Left renal cortex interstitium (tissue), 4 donors: ENCODE results near the gene FOXJ1. TPM values are rescaled to one million over a fixed set of nuclear protein-coding genes. Genes with fewer than 3 reads are reported as not detected.

Source experiments
- DNase-seq, 4 donors: peaks; one replicate each; pipeline ENCODE4 v3.0.0-alpha.2; 2013; ENCODE audit warnings: low read depth in 4 of 4, low spot score in 2 of 4, missing footprints in 1 of 4
- polyA plus RNA-seq, 4 donors: library from polyadenylated mRNA; unstranded; fragments of 120-200 nt; gene quantifications; one replicate each; pipeline ENCODE4 v1.2.1, GENCODE V29; 2013; ENCODE audit not compliant: insufficient read length in 4 of 4

The FOXJ1 gene
- polyA plus RNA-seq, 4 donors = 16.4 to 30.7 (median 25.9) TPM

DNA sequence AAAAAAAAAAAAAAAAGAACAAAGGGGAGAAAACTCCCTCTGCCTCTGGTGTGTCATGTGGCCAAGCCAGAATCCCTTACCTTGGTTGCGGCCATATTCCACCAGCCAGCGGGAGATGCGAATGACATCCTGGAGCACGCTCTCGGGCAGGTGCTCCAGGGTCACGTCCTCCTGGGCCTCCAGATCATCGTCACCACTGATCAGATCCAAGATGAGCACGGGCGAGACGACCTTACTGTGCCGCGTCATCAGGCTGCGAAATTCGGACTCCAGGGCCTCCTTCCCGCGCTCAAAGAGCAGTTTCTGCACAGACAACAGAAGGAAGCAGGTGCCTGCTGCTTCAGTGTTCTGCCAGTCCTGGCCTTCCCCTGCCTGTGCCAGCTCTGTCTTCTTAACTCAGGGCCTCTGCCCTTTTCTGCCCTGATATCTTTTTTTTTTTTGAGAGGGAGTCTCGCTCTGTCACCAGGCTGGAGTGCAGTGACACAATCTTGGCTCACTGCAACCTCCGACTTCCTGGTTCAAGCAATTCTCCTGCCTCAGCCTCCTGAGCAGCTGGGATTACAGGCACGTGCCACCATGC lies 43.2 kb downstream of the FOXJ1 start:
- no peak for DNase-seq

DNA sequence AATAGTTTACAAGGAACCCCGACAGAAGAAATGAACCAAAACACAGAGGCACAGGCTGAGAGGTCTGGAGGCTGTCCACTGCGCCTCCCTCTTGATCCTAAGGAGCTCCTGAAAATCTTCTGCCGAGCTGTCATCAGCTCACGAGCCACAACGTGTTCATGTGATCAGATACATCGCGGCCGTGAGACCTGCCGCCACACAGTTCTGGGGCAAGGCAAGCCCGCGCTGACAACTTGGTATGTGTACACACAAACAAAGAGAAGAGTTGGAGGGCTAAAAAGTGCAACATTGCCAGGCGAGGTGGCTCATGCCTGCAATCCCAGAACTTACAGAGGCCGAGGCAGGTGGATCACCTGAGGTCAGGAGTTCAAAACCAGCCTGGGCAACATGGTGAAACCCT lies 45.1 kb downstream of the FOXJ1 start:
- no peak for DNase-seq

DNA sequence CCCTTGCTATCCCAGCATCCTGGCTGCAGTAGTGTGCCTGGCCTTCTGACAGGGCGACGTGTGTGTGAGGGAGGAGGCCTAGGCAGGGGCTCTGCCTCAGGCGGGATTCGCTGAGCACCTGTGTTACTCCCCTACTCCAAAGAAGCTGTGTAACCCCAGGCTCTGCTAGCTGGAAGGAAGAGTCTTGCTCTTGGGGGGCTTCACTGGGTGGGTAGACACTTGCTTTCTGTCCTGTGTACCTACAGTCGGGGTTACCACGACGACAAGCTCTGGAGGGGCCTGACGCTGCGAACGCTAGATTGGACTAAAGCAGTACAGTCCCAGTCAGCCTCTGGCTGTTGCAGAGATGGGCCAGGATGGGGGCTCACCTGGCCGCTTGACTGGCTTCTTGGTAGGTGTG lies 47.0 kb downstream of the FOXJ1 start:
- DNase-seq = no peak

DNA sequence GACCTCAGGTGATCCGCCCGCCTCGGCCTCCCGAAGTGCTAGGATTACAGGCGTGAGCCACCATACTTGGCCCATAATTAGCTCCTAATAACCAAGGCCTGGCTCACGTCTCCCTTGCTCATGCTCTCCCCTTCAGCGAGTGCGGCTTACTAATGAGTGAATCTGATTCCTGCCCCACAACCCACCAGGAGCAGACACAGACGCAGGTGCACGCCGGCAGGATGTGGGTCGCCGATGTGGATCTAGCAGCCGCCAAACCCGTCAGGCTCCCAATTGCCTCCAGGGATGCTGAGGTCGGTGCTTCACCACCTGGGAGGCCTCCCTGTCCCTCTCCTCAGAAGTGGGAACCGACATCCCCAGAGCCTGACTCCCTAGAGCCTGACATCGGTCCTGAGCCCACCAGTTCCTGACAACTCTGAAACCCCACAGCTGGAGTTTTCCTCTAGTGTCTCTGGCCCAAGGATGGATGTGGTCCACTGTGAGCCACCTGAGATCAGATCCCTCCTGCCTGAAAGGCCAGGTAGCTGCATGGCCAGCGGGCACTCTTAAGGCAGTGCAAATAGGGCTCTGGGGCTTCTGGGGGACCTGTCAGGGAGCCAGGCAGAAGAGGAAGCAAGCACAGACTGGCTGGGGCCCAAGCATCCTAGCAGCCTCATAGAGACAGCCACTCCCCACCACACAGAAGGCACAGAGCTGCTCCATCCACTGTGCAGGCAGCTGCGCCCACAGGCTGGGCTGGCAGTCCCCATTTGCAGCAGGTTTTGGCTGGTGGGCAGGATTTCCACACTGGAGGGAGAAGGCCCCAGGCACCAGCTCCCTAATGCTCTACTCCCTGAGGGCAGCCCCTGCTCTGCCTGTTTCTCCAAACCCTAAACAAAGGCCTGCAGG lies 48.3 kb downstream of the FOXJ1 start:
- DNase-seq = no peak

DNA sequence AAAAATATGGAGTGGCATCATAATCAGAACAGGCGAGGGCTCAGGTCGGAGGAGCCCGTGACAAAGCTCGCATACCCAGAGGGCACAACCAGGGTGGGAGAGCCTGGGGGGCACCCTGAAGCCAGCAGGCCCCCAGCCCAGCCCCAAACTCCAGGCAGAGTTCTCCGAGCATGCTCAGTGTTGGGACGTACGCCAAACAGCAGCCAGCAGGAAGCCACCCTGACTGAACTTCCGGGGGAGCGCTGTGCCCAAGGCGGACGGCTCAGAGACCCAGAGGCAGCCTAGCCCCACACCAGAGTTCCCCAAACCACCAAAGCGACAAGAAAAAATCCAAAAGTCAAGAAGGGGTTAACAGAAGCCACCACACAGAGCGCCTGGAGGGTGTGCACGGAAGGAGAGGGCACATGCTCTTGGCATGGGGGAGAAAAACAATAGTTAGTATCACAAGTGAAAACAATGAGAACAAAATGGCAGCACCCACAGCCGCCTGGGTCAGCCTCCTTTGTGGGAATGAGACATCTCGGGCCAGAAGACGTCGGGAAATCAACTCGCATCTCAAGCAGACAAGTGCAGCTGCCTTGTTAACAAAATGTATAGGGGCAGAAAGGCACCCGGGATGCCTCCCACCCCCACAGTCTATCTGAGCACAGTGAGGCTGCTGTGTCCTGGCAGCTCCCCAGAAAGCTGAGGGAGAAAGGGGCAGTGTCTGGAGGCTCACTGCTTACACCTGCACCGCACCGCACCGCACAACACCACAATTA lies 49.3 kb downstream of the FOXJ1 start:
- no peak for DNase-seq

DNA sequence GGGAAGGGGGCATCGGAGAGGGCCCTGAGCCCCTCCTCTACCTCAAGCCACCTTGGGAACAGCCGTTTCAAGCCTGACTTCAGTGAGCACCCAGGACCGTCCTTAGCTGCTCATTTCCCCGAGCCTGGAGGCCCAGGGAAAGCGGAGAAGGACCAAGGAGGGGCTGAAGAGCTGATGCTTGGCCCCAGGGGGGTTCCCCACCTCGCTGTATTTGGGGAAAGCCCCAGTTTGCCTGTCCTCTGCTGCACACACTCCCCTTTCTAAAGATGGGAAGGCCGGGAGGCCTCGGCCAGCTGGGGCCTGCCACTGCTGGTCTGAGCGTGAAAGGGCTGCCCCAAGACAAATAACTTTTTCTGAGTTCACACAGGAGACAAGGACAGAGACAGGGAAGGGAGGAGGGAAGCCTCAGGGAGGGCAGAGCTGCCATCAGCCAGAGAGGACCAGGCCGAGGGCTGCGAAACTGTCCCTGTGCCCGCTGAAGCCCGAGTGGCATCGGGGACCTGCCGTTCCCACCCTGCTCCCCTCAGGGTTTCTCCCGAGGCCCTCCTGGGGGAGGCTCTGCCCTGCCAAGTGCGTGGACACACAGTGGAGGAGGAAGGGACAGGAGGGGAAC lies 50.4 kb downstream of the FOXJ1 start:
- DNase-seq = no peak

DNA sequence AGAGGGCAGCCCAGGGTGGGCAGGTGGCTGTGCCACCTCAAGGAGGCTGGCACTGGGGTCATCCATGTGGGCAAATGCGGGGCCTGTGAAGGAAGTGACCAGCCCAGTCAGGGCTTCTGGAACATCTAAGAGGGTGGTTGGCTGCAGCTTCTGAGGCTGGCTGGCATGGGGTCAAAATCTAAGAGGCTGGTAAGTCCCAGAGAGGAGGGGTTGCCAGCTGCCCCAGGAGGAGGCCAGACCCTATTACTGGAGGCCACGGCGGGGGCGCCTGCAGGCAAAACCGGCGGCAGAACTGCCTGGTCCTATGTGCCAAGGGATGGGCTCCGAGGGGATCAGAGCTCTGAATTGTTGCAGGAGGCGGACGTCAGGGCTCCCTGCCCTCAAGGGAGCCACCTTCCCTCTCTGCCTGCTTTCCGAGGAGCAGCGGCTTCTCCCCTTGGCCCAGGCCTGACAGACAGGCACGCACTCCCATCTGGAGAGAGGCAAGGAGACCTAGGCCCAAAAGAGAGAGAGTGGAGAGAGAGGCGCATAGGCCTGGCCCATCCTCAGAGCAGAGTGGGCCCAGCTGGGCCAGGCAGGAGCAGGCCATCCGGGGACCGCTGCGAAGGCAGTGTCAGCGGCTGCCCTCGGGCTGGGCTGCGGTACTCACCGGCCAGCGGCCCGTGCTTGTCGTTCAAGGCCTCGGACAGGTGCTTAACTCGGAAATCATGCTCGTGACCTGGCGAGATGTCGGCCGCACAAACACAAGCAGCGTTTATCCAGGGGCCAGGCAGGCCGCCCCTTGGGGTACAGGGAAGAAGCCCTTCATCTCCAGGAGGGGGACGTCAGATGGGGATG lies 51.1 kb downstream of the FOXJ1 start:
- no peak for DNase-seq

DNA sequence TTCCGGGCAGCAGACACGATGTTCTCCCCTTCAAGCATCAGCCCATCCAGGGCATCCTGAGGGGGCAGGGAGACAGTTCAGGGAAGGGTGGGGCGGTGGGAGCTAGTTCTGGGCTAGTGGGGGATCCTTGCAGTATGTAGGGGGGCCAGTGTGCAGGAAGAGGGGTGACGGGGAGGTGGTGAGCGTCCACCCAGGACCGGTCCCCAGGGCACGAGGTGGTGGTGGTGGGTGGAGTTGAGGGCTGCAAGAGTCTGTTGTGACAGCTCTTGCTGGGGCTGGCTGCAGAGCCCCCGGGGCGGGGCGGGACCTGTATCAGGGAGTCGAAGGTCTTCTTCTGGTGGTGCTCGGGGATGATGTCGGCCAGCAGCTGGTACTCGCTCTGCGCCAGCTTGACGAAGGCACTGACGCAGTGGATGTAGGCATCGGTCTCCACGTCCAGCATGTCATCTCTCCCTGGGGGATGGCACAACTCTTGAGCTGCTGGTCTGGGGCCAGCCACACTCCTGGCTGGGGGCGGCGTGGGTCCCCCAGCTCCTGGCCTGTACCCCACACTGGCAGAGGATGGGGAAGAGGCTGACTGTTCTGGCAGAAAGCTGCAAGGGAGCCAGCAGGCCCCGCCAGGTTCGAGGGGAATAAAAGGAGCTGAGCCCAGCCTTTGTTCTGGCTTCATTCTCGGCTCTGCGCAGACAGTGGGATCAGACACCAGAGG lies 52.0 kb downstream of the FOXJ1 start:
- no peak for DNase-seq

DNA sequence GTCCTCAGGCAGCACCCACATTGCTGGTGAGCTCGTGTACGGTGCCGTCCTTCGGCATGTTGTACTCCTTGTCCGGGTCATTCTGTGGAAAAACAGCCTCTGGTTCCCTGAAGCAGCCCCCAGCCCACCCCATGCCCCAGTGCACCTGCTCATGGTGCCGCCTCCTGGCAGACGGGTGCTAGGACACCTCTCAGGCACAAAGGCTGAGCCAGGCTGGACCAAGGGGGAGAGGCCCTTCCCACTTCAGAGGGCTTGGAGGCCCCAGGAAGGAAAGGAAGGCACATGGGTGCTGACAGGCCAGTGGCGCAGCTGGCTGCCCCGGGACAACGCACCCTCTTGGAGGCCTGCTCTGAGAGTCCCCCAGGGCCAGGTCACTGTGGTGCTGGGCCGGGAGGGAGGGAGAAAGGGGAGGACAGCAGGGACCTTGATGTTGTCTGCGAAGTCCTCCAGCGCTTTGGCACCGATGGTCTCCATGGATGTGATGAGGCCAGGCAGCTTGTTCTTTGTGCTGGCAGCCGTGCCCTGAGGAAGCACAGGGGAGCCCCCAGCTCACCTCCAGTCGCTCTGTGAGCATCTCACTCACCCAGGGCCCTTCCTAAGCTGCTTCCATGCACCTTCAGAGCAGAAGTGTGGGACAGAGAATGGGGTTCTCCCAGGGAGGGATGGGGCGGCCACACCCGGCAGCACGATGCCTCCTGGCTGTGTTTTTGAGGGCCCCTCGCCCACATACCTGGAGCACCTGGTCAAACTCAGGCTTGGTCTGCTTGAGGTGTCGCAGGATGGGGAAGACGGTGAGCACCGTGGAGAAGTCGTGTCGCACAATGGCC lies 52.8 kb downstream of the FOXJ1 start:
- DNase-seq = no peak

DNA sequence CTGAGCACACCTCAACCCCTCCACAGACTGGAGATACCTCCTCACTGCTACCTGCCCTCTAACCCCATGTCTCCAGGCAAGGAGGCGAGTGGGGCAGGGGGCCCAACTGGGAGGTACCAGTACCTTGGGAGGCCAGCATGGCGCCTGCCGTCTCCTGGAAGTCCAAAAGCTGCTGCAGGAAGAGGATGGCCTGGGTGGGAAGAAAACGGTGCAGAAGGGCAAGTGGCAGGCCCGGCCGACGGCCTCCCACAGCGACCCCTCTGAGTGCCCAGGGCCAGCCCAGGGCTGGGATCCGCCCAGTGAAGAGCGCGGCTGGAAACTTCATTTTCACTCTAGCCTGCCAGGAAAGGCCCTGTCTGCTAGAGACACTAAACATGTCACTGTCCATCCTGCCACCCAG lies 53.5 kb downstream of the FOXJ1 start:
- DNase-seq = no peak

DNA sequence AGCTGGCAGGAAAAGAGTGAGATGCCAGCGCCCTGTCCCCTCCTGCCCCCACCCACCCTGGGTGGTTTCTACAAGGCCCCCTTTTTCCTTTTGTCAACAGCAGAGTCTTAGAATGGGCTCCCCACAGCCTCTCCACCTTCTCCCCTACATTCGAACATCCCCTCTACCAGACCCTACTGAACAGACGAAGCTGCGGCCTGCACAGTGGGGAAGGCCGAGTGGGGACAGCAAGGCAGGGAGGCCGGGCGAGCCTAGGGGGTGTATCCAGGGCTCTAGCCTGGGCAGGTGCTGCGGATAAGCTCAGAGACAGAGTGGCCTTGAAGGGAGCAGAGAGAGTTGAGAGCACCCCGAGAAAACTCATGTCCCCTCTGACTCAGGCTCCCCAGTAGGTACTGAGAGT lies 54.7 kb downstream of the FOXJ1 start:
- DNase-seq = no peak

Other genes starting within 250 kb of the FOXJ1 start
- gene TRIM65, start 244.3 kb downstream of the FOXJ1 start, polyA plus RNA-seq = 10 to 100 TPM; 12.2 to 19.6 (median 15.9) TPM
- gene MRPL38, start 236.4 kb downstream of the FOXJ1 start, polyA plus RNA-seq = 100 to 1,000 TPM in 2 of 4 donors, 10 to 100 TPM in 2; 72.9 to 113 (median 94.0) TPM
- 10 to 100 TPM in 2 of 4 donors, 1 to 10 TPM in 2; 5.5 to 16.9 (median 10.8) TPM for gene FBF1, start 200.2 kb downstream of the FOXJ1 start, polyA plus RNA-seq
- gene ACOX1, start 162.1 kb downstream of the FOXJ1 start, polyA plus RNA-seq = 10 to 100 TPM; 28.2 to 37.6 (median 36.2) TPM
- 10 to 100 TPM; 19.0 to 32.8 (median 27.4) TPM for gene TEN1, start 162.0 kb downstream of the FOXJ1 start, polyA plus RNA-seq
- 10 to 100 TPM in 2 of 4 donors, 1 to 10 TPM in 2; 8.1 to 28.0 (median 15.3) TPM for gene CDK3, start 140.4 kb downstream of the FOXJ1 start, polyA plus RNA-seq
- 10 to 100 TPM; 15.1 to 26.1 (median 22.9) TPM for gene EVPL, start 113.9 kb downstream of the FOXJ1 start, polyA plus RNA-seq
- gene SRP68, start 68.7 kb downstream of the FOXJ1 start, polyA plus RNA-seq = 100 to 1,000 TPM in 2 of 4 donors, 10 to 100 TPM in 2; 95.3 to 110 (median 101) TPM
- under 1 TPM; 0.25 to 0.88 (median 0.26) TPM for gene GALR2, start 66.5 kb downstream of the FOXJ1 start, polyA plus RNA-seq
- 10 to 100 TPM; 14.3 to 25.9 (median 21.9) TPM for gene ZACN, start 62.1 kb downstream of the FOXJ1 start, polyA plus RNA-seq
- gene EXOC7, start 37.5 kb downstream of the FOXJ1 start, polyA plus RNA-seq = 100 to 1,000 TPM; 151 to 179 (median 158) TPM
- 10 to 100 TPM; 22.0 to 39.1 (median 28.8) TPM for gene RNF157, start 99.2 kb upstream of the FOXJ1 start, polyA plus RNA-seq
- gene UBALD2, start 124.1 kb upstream of the FOXJ1 start, polyA plus RNA-seq = 10 to 100 TPM; 29.0 to 60.6 (median 49.1) TPM
- gene QRICH2, start 167.0 kb upstream of the FOXJ1 start, polyA plus RNA-seq = 10 to 100 TPM in 2 of 4 donors, 1 to 10 TPM in 2; 4.3 to 11.1 (median 8.3) TPM
- gene PRPSAP1, start 212.7 kb upstream of the FOXJ1 start, polyA plus RNA-seq = 10 to 100 TPM; 73.8 to 91.2 (median 80.6) TPM
- 1 to 10 TPM; 2.0 to 3.4 (median 2.9) TPM for gene SPHK1, start 243.4 kb upstream of the FOXJ1 start, polyA plus RNA-seq